CD4-positive, alpha-beta T cell treated with Interleukin-15 for 4 hours (primary cell): ENCODE results near the gene SMARCAL1.

ENCODE experiments used
- DNase-seq: peaks from one replicate; pipeline ENCODE4 v3.0.0-alpha.2; 2020; ENCODE audit warnings: low spot score

Gene SMARCAL1

DNA sequence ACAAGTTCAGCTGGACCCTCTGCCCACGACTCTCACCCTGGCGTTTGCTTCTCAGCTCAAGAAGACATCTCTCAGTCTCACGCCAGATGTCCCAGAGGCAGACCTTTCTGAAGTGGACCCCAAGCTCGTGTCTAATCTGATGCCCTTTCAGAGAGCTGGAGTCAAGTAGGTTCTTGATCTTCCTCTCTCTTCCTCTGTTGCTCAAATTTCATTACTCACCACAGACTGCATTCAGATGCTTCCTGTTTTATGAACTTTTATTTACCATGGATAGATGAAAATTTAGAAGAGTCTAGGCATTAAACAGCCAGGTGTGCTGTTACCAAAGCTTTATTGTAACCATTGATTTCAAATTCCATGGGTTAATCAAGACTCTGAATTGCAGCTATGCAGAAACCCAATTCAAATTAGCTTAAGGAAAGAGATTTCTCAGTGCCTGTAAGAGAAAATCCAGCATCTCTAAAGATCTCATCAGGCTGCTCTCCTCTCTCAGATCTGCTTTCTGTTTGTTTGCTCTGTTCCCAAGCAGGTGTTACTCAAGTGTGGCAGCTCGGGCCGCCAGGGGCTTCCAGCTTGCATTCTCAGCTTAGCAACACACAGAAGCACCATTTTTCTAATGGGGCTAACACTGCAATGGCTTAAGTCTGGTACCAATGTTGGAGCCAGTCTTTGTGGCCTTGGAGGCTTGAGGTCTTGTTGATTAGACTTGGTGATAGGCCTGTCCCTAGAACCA lies 16.5 kb downstream of the SMARCAL1 start:
- DNase-seq: no peak

DNA sequence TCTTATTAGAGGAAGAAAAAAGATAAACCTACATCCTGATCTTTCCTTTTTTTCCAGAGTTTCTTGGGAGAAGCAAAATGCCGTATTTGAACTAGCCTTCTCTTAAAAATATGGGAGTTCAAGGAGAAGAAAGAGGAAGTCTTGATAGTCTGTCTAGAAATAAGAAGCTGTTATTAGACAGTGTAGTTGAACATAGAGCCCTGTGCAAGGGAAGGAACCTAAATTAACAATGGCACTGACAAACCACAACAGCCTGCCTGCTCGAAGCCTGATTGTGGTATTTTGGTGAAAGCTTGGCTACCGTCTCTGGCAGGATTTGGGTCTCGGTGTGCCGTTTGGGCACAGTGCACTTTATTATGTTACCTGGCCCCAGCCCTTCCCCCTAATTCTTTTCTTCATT lies 17.1 kb downstream of the SMARCAL1 start:
- no peak for DNase-seq

DNA sequence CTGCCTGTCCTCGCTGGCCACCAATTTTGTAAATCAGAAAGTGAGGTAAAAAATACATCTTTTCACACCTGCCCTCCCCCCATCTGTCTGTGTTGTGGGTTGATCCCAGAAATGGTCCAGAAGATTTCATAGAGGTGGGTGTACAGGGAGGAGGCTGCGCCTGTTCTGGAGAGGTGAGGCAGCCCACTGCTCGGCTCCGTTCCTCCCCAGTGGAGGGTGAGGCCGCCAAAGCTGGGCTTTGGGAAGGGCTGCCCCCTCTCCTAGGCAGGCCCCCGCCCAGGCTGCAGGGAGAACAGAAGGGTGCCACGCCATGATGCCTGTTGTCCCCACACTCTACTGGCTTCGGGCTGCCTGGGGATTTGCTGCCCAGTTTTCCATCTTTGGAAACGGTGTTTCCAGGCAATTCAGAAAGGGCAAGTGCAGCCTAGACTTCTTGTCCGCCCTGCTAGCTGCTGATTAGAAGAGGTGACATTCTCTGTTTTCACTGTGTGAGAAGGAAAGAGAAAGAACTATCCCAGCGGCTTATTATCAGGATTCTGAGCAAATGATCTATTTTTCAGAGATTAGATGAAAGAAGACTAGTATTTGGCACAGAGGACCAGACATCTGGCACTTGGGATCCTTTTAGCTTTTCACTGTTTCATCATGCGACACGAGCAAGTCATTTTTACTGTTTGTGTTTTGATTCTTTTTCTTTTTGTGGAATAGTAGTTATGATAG lies 18.7 kb downstream of the SMARCAL1 start:
- DNase-seq: no peak

DNA sequence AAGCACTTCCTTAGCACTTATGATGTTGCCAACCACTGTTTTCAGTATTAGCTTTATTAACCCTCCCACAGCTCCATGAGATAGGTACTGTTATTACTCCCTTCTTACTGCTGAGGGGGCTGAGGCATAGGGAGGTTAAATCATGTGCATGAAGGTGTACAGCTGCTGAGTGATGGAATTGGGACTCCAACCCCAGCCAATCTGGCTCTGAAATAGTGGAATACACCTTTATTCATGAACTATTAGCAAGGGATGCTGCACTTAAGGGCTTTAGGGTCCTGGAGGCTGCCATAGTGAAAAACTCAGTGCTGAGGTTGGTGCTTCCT lies 19.2 kb downstream of the SMARCAL1 start:
- no peak for DNase-seq

DNA sequence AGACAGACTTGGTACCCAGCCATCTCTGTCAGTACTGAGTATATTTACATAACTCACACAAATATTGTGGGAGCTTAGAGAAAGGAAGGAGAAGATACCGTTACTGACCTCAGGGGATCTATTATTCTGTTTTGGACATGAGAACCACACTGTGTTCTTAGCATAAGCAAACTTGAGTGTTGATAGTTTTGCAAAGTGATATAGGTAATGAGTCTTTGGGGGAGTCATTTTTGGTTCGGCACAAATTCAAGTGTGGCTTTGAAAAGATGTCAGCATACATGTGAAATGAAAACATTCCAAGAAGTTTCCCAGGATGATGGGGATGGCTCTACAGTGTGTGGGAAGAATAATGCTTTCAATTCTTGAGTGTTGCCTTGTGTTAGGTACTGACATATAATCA lies 24.1 kb downstream of the SMARCAL1 start:
- no peak for DNase-seq

DNA sequence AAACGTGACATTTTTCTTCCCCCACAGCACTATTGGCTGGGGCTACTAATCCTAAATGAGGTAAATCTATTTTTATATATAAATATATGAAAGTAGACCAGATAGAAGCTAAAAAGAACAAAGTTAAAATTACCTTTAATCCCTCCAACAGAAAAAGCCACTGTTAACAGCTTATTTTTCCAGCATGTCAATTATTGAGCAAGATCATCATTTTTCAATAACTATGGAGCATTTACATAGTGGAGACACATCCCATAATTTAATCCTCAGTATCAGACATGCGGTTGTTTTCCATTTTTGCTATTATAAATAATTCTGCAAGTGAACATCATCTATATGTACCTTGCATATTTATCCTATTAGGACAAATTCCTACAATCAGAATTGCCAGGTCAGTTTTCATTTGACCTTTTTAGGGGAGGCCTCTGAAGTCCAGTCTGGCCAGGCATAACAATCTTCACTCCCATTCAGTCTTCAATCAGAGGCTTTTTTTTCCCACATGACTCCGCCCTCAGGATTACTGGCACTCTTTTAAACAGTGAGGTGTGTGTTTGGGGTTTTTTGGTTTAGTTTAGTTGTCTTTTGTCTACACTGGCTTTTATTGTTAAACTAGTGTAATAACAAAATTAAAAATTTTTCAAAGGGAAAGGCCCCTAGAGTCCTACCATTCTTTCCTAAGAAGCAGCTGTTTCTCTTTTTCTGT lies 29.2 kb downstream of the SMARCAL1 start:
- DNase-seq: no peak

DNA sequence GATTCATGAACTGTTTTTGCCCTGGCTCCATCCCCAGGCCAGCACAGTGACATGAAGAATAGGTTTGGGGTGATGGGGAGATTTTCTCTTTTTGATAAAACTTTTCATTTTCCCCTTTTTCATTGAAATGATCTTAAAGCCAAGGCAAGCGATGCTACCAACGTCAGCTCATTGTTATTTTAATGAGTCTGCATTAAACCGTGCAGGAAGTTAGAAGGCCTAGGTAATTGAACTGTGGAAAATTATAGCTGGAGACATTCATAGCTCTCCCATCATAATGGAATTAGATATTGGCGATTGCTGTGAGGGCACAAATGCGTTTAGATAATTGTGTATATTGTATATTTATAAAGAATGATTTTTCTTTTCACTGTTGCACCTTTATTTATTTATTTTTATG lies 33.2 kb downstream of the SMARCAL1 start:
- DNase-seq: no peak

DNA sequence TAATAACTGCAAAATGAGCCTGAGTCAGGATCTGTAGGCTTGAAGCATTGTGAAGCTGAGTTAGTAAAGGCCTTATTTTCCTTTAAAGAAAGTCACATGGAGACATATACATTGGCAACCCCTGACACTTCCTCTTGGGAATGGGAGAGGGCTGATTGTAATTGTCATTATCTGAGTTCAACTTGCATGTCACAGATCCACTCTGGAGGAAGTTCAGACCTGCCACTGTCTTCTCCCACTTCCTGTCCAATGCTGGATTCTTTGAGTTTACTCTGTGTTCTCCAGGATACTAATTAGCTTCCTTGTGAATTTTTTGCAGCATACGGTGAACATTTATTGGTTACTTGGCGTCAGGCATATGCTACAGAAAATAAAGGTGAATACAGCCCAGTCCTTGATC lies 34.1 kb downstream of the SMARCAL1 start:
- DNase-seq: no peak

DNA sequence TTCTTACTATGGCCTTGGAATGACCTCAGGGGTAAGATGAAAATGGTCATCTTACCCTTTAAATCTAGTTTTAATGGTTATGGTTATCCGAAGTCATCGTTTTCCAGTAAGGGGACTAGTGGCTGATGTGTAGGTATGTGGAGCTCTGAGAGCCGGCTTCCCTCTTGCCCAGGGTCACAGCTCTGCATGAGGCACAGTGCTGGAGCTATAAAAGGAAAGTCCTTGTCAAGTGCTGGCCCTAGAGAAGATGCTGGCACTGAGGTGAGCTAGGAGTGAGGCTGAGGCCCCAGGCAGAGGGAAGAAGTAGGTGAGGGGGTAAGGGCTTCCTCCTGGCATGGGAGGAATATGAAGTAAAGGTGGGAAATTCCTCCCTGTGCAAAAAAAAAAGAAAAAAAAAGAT lies 35.0 kb downstream of the SMARCAL1 start:
- no peak for DNase-seq

DNA sequence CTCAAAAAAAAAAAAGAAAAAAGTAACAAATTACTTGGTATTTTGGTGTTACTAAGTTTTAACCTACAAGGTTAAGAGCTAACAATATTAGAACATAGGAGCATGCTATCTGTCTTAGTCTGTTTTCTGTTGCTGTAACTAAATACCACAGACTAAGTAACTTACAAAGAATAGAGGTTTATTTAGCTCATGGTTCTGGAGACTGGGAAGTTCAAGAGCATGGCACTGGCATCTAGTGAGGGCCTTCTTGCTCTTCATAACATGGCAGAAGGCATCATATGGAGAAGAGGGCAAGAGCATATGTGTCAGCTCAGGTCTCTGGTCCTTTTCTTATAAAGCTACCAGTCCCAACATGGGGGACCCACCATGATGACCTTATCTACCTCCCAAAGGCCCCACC lies 36.5 kb downstream of the SMARCAL1 start:
- DNase-seq: no peak

DNA sequence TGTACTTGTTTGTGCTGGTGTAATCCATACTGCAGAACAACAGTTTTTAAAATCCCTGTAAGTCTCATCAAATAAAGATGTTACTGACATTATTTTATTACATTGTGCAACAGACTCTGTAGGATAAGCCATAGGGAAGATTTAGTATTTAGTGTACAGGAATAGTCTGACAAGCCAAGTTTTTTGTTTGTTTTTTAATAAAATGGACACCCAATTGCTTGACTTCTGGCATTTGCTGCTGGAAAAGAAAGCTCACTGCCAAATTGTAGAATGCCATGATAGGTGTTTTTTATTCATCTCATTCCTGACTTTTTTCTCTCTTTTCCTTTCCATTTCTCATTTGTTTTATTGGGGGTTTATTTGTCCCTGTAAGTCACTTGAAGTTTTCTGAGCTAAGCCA lies 38.1 kb downstream of the SMARCAL1 start:
- DNase-seq: no peak

DNA sequence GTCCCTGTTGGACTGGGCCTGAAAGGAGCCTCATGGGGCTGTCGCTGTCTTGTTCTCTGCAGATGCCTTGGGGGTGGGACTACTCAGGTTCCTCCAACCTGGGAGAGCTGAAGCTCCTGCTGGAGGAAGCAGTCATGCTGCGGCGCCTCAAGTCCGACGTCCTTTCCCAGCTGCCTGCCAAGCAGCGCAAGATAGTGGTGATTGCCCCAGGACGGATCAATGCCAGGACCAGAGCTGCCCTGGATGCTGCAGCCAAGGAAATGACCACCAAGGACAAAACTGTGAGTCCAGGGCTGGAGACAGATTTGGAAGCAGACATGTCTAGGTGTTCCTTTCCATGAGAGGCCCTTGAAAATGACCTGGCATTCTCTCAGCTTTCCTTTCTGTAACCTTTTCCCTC lies 38.5 kb downstream of the SMARCAL1 start:
- DNase-seq: no peak

DNA sequence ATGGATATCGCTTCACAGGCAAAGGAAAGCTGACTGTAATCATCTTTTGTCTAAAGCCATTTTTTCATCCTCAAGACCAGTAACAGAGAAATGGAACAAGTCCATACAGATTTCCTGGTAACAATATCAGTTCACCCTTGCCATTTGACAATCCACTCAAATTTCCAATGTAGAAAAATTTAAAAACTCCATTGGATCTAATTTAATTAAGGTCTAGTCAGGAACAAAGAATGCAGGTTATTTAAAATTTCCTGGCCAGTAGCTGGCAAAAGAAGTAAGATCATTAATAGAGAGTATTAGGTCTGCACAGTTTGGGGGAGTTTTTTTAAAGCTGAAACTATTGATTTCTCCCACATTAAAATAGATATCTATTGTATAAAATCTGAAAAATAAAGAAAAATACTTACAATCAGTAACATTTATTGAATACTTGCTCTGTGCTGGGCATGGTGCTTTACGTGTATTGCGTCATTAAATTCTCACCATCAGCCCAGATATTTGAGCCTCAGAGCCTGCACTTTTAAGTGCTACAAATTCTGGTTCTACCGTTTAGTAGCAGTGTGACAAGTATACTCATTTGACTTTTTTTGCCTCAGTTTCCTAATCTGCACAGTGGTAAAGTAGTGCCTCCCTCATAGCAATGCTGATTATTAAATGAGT lies 41.8 kb downstream of the SMARCAL1 start:
- DNase-seq: no peak

DNA sequence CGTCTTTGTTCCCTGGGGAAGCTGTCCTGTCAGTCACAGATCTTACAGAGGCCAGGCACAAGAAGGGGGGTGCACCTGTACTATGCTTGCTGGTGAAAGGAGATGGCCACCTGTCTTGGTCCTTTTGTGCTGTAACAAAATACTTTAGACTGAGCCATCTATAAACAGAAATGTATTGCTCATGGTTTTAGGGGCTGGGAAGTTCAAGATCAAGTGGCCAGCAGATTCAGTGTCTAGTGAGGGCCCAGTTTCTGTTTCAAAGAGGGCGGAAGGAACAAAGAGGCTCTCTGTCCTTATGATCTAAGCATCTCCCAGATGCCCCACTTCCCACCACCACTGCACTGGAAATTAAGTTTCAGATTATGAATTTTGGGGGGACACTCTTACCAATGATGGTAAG lies 50.9 kb downstream of the SMARCAL1 start:
- no peak for DNase-seq

DNA sequence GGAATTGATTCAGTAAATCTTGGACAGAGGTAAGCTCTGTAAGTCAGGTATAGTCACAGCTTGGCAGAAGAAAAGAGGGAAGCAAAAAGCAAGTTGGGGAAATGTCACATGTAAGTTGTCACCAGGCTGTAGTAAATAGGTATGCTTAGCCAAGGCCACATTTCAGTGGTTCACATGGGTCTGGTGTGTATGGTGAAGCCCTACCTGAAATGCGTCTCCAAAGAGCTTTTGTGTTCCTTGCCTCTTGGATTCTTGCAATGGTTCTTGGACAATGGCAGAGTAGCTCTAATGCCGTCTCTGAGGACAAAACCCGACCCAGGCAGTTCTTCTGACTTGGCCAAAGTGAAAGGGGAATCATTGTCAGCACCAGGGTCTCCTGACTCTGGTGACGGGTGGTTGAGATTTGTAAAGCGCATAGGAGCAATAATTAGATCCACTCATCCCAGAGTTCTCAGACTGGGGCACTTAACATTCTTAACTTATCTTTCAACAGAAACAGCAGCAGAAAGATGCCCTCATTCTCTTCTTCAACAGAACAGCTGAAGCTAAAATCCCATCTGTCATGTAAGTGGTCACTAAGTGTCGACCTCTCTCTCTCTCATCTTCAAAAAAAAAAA lies 51.9 kb downstream of the SMARCAL1 start:
- DNase-seq: no peak

DNA sequence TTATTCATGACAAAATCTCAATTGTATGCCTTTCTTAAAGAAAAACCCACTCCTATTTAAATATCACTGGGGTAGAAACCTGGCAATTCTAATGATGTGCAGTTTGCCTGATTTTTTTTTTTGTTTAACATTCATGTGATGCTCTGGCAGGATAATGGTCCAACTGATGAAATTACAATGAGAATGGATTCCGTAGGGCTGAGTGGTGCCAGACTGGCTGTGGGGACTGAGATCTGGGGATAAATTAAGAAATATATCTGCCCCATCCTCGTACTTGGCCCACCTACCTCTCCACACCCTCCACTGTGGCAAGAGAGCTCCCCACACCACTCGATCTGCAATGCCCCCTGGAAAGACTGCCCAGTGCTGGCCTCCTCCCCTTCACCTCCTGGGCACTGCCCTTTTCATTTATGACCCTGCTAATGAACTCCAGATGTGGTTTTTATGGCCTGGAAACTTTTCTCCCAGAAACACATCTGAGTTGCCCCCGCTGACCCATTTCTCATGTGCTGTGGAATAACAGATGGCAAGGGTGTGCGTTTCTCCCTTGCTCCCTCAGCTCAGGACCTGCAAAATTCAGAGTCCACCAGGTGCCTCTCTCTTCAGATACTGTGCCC lies 53.4 kb downstream of the SMARCAL1 start:
- DNase-seq: no peak

DNA sequence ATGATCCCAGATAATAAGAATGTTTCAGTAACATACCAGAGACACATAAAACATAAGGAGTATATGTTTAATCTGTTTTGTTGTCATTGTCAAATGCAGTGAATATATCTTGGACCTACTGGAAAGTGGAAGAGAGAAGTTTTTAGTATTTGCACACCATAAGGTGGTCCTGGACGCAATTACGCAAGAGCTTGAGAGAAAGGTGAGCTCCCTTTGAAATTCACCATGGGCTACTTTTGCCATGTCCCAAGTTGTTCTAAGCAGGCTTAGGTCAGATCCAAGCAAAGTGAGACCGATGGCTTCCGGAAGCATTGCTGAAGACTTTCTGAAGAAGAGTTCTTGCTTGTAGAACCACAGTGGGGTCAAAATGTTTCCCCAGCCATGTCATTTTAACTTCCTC lies 55.6 kb downstream of the SMARCAL1 start:
- DNase-seq: no peak

DNA sequence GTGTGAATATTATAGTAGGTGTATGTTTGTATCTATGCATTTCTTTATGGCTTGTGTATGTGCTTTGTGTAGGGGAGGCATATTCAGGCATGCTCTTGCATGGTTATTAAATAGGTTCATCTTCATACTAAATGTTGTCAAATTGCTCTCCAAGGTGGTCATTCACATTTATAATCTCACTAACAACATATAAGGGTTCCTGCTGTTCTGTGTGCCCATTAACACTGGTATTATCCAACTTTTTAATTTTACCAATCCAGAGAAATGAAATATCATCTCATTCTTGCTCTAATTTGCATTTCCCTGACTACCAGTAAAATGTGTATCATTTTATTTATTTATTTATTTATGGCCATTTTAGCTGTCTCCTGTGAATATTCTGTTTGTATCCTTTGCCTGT lies 57.4 kb downstream of the SMARCAL1 start:
- no peak for DNase-seq

DNA sequence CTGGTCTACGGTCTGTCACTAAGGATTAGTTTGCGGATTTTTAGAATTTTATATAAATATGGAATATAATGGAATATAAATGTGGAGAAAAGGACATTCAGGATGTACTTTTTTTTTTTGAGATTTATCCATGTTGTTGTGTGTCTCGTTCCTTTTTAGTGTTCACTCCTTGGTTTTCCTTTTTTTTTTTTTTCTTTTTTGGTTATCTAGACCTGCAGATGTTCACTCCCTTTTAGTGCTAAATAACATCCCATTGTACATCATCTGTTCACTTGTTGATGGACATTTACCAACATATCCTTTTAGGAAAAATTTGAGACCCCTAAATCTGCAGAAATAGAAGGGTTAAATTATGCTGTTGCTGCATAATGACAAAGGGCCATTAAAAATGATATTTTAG lies 60.9 kb downstream of the SMARCAL1 start:
- no peak for DNase-seq

DNA sequence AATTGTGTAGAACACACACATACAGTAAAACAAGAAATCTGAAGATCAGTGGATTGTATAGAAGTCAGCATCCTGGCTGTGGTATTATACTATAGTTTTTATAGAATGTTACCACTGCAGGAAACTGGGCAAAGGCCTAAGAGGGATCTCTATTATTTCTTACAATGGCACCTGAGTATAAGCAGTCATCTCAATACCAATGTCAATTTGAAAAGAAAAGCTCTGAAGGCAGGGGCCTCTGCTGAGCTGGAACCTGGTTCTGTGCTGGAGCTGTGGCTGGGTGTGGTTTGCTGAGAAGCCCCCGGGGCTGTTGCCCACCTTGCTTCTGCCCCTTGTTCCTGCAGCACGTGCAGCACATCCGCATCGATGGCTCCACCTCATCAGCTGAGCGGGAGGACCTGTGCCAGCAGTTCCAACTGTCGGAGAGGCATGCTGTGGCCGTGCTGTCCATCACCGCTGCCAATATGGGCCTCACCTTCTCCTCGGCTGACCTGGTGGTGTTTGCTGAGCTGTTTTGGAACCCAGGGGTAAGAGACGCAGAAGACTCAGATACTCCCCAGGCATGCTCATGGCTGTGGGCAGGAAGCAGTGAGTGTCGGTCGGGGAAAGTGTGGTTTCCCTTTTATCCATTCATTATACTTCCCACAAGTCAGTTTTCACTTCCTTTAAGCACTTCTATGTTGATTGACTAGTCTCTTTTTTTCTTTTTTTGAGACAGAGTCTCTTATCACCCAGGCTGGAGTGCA lies 62.8 kb downstream of the SMARCAL1 start:
- DNase-seq: no peak

DNA sequence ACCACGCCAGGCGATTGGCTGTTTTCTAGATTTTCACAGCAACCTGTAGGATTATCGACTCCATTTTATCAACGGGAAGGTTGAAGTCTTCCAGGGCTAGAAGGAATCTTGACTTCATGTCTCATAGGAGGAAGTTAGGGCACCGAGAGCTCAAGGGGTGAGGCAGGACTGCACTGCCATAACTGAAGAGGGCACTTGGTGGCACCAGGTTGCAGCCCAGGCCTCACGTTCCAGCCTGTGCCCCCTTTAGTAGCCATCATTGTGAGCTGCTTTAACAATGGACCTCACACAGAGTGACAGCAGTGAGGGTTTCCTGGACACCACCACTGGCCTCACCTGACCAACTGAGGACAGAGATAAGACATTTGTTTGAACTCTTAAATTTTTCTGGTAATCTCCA lies 63.5 kb downstream of the SMARCAL1 start:
- DNase-seq: no peak
